Neural cell (in vitro differentiated cells): ENCODE measurements around the gene RC3H1. TPM values are rescaled to one million over a fixed set of nuclear protein-coding genes. Genes with fewer than 3 reads are reported as not detected.

Experiments used
- H2AFZ ChIP-seq: fragments of 200-600, 300-800 bp; sonication (generic), shearing (Covaris generic); 2 replicates; pipeline ENCODE4 v1.6.0; 2014; ENCODE audit warnings: low read depth, mild to moderate bottlenecking, antibody characterized with exemption, low read length, moderate library complexity
- H3F3A ChIP-seq: fragments of 200-600 bp; shearing (Covaris generic); 2 replicates; pipeline ENCODE4 v1.6.1; 2016; ENCODE audit warnings: mild to moderate bottlenecking, moderate library complexity, mixed read lengths, antibody characterized with exemption, low read length; ENCODE audit not compliant: insufficient read depth, poor library complexity, severe bottlenecking
- H3K27ac ChIP-seq: fragments of 200-600, 300-800 bp; sonication (generic), shearing (Covaris generic); 2 replicates; pipeline ENCODE4 v1.5.1; 2014; ENCODE audit warnings: mild to moderate bottlenecking, low read length, moderate library complexity
- H3K27me3 ChIP-seq: fragments of 300-800, 200-600 bp; sonication (generic), shearing (Covaris generic); 2 replicates; pipeline ENCODE4 v1.6.0; 2014; ENCODE audit warnings: mild to moderate bottlenecking, low read depth, low read length, moderate library complexity; ENCODE audit not compliant: insufficient read depth
- H3K36me3 ChIP-seq: fragments of 300-800, 200-600 bp; sonication (generic), shearing (Covaris generic); 2 replicates; pipeline ENCODE4 v1.5.1; 2014; ENCODE audit warnings: mild to moderate bottlenecking, antibody characterized with exemption, low read length, moderate library complexity; ENCODE audit not compliant: insufficient read depth
- H3K4me2 ChIP-seq: fragments of 300-800, 200-600 bp; sonication (generic), shearing (Covaris generic); 2 replicates; pipeline ENCODE4 v1.6.0; 2014; ENCODE audit warnings: mild to moderate bottlenecking, low read length
- H3K4me3 ChIP-seq: fragments of 300-800, 200-600 bp; sonication (generic), shearing (Covaris generic); 2 replicates; pipeline ENCODE4 v1.5.1; 2014; ENCODE audit warnings: mild to moderate bottlenecking, low read length, moderate library complexity
- H3K79me2 ChIP-seq: fragments of 200-600 bp; shearing (Covaris generic); replicated peaks from 2 replicates; pipeline ENCODE4 v1.6.0; 2014; ENCODE audit warnings: mild to moderate bottlenecking, low read length, moderate library complexity; ENCODE audit not compliant: insufficient read depth
- H3K9ac ChIP-seq: fragments of 300-800, 200-600 bp; sonication (generic), shearing (Covaris generic); 2 replicates; pipeline ENCODE4 v1.6.1; 2016; ENCODE audit warnings: mild to moderate bottlenecking, low read length, mixed read lengths
- H3K9me2 ChIP-seq: fragments of 200-600 bp; shearing (Covaris generic); 2 replicates; pipeline ENCODE4 v1.6.1; 2016; ENCODE audit warnings: mild to moderate bottlenecking, low read length, mixed read lengths; ENCODE audit not compliant: insufficient read depth
- H3K9me3 ChIP-seq: fragments of 200-600, 300-800 bp; sonication (generic), shearing (Covaris generic); 2 replicates; pipeline ENCODE4 v1.6.1; 2016; ENCODE audit warnings: mild to moderate bottlenecking, mixed run types, low read length, moderate library complexity, mixed read lengths
- H4K20me1 ChIP-seq: fragments of 200-600 bp; shearing (Covaris generic); 2 replicates; pipeline ENCODE4 v1.6.1; 2016; ENCODE audit warnings: mild to moderate bottlenecking, mixed run types; ENCODE audit not compliant: insufficient read depth
- EP300 ChIP-seq: fragments of 450-650 bp; conservative IDR thresholded peaks from 2 replicates; pipeline ENCODE4 v1.6.1; 2014; ENCODE audit warnings: antibody characterized with exemption, mild to moderate bottlenecking, moderate library complexity; ENCODE audit not compliant: poor library complexity, severe bottlenecking
- EZH2 ChIP-seq: fragments of 200-600, 300-800 bp; shearing (Covaris generic), sonication (generic); IDR thresholded peaks from 2 replicates; pipeline ENCODE4 v1.6.1; 2014; ENCODE audit warnings: antibody characterized with exemption, low read length, borderline replicate concordance, mild to moderate bottlenecking; ENCODE audit not compliant: insufficient read depth, poor library complexity, severe bottlenecking
- MXI1 ChIP-seq: fragments of 450-650 bp; conservative IDR thresholded peaks from 2 replicates; pipeline ENCODE4 v1.6.1; 2014; ENCODE audit warnings: antibody characterized with exemption, mild to moderate bottlenecking; ENCODE audit not compliant: poor library complexity, severe bottlenecking
- POLR2AphosphoS5 ChIP-seq: IDR thresholded peaks from 2 replicates; pipeline ENCODE4 v1.6.1; 2012
- RAD21 ChIP-seq: fragments of 450-650 bp; conservative IDR thresholded peaks from 2 replicates; pipeline ENCODE4 v1.6.1; 2014; ENCODE audit warnings: antibody characterized with exemption, mild to moderate bottlenecking, moderate library complexity
- SMC3 ChIP-seq: fragments of 450-650 bp; conservative IDR thresholded peaks from 2 replicates; pipeline ENCODE4 v1.6.1; 2014; ENCODE audit warnings: antibody characterized with exemption, mild to moderate bottlenecking, moderate library complexity; ENCODE audit not compliant: poor library complexity
- TAF1 ChIP-seq: IDR thresholded peaks from 2 replicates; pipeline ENCODE4 v1.6.1; 2012; ENCODE audit warnings: low read depth
- polyA plus RNA-seq: library from polyadenylated mRNA; depleted of rRNA; stranded (reverse); fragments of >200 nt; gene quantifications from 2 replicates; pipeline ENCODE4 v1.2.3, GENCODE V29; 2014
- TF ChIP-seq, protein P1 (sequence below): IDR thresholded peaks from 2 replicates; pipeline ENCODE4 v1.6.1; 2012; ENCODE audit warnings: borderline replicate concordance
- TF ChIP-seq, protein P2 (sequence below): fragments of 450-650 bp; IDR thresholded peaks from 2 replicates; pipeline ENCODE4 v1.5.1; 2014; ENCODE audit warnings: antibody characterized with exemption, mild to moderate bottlenecking, moderate library complexity; ENCODE audit not compliant: poor library complexity, severe bottlenecking

RC3H1 gene
- polyA plus RNA-seq, 1 donor from 2014 or later = 12.8 TPM

- Histone ChIP-seq H3K36me3 (no peaks in the 10 kb centered on the region), H2AFZ (no peak overlapping the region), H3K4me3 (no peak overlapping the region), H4K20me1 (no peaks in the 10 kb centered on the region), H3F3A (no peaks in the 10 kb centered on the region), H3K9me3 (no peaks in the 10 kb centered on the region), H3K9me2 (no peaks in the 10 kb centered on the region), H3K4me2 (no peak overlapping the region), H3K79me2 (no peaks in the 10 kb centered on the region), H3K27ac (no peak overlapping the region), H3K9ac (no peak overlapping the region), H3K27me3 (no peaks in the 10 kb centered on the region)
- TF ChIP-seq EP300 (no peak), MXI1 (no peak), RAD21 (no peak), POLR2AphosphoS5 (no peak), SMC3 (no peak), EZH2 (no peak), TAF1 (no peak)
- TF ChIP-seq, protein P1, sequence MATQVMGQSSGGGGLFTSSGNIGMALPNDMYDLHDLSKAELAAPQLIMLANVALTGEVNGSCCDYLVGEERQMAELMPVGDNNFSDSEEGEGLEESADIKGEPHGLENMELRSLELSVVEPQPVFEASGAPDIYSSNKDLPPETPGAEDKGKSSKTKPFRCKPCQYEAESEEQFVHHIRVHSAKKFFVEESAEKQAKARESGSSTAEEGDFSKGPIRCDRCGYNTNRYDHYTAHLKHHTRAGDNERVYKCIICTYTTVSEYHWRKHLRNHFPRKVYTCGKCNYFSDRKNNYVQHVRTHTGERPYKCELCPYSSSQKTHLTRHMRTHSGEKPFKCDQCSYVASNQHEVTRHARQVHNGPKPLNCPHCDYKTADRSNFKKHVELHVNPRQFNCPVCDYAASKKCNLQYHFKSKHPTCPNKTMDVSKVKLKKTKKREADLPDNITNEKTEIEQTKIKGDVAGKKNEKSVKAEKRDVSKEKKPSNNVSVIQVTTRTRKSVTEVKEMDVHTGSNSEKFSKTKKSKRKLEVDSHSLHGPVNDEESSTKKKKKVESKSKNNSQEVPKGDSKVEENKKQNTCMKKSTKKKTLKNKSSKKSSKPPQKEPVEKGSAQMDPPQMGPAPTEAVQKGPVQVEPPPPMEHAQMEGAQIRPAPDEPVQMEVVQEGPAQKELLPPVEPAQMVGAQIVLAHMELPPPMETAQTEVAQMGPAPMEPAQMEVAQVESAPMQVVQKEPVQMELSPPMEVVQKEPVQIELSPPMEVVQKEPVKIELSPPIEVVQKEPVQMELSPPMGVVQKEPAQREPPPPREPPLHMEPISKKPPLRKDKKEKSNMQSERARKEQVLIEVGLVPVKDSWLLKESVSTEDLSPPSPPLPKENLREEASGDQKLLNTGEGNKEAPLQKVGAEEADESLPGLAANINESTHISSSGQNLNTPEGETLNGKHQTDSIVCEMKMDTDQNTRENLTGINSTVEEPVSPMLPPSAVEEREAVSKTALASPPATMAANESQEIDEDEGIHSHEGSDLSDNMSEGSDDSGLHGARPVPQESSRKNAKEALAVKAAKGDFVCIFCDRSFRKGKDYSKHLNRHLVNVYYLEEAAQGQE = no peak
- TF ChIP-seq, protein P2, sequence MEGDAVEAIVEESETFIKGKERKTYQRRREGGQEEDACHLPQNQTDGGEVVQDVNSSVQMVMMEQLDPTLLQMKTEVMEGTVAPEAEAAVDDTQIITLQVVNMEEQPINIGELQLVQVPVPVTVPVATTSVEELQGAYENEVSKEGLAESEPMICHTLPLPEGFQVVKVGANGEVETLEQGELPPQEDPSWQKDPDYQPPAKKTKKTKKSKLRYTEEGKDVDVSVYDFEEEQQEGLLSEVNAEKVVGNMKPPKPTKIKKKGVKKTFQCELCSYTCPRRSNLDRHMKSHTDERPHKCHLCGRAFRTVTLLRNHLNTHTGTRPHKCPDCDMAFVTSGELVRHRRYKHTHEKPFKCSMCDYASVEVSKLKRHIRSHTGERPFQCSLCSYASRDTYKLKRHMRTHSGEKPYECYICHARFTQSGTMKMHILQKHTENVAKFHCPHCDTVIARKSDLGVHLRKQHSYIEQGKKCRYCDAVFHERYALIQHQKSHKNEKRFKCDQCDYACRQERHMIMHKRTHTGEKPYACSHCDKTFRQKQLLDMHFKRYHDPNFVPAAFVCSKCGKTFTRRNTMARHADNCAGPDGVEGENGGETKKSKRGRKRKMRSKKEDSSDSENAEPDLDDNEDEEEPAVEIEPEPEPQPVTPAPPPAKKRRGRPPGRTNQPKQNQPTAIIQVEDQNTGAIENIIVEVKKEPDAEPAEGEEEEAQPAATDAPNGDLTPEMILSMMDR = no peak
Measured at GRCh38 chr1:174040387-174040786, 18.2 kb upstream of the RC3H1 start.

GRCh38 chr1:174039027-174039426 is 16.9 kb upstream of the RC3H1 start:
- Histone ChIP-seq H3K27ac (no peak overlapping the region), H3K9me3 (no peaks in the 10 kb centered on the region), H3K27me3 (no peaks in the 10 kb centered on the region), H3K36me3 (no peaks in the 10 kb centered on the region), H3K4me2 (no peak overlapping the region), H3K4me3 (no peak overlapping the region), H3F3A (no peaks in the 10 kb centered on the region), H3K9me2 (no peaks in the 10 kb centered on the region), H2AFZ (no peak overlapping the region), H3K79me2 (no peaks in the 10 kb centered on the region), H4K20me1 (no peaks in the 10 kb centered on the region), H3K9ac (no peak overlapping the region)
- TF ChIP-seq TAF1 (no peak), EP300 (no peak), POLR2AphosphoS5 (no peak), SMC3 (no peak), MXI1 (no peak), RAD21 (no peak), EZH2 (no peak)
- TF ChIP-seq, protein P1 = no peak
- TF ChIP-seq, protein P2 = no peak
